K562 treated with DMSO at 1 percent for 48 hours (cell line): ENCODE measurements around the gene TMED6. TPM values are rescaled to one million over a fixed set of nuclear protein-coding genes. Genes with fewer than 3 reads are reported as not detected.

Experiments used
- total RNA-seq: library from RNA; unstranded; fragments of 300-600 nt; gene quantifications from 2 replicates; pipeline ENCODE4 v1.2.3, GENCODE V29; 2022; ENCODE audit warnings: low replicate concordance; ENCODE audit errors: extremely low read depth

Gene TMED6
- total RNA-seq, result not detected in 2 replicates

GRCh38 chr16:69351309-69352027 lies at the start of gene TMED6:
Gene TMED6, minus strand, starts transcription at chr16:69351786. Its CDS starts 33 bp downstream, at chr16:69351753.

GRCh38 chr16:69339289-69340094 lies 12.1 kb downstream of the TMED6 start, which contains the start of the genes COG8 and NIP7:
Gene COG8, minus strand, starts transcription at chr16:69339564. Its CDS starts 12 bp downstream, at chr16:69339552.
Gene NIP7, plus strand, starts transcription at chr16:69339772. Its CDS starts 58 bp downstream, at chr16:69339830.

GRCh38 chr16:69330286-69331109 lies 21.1 kb downstream of the TMED6 start, which contains the start of gene PDF:
Gene PDF, minus strand, starts transcription at chr16:69330588. Its CDS starts 18 bp downstream, at chr16:69330570.

GRCh38 chr16:69310653-69311532 lies 40.7 kb downstream of the TMED6 start, which contains the start of gene VPS4A:
Gene VPS4A, plus strand, starts transcription at chr16:69311350. Its CDS starts 162 bp downstream, at chr16:69311512.

Other genes with a start within 250 kb of the TMED6 start
- not detected in 2 replicates for gene HAS3, start 246.1 kb downstream of the TMED6 start, total RNA-seq
- gene CHTF8, start 219.2 kb downstream of the TMED6 start, total RNA-seq, result not detected in 2 replicates
- not detected in 2 replicates for gene UTP4, start 219.1 kb downstream of the TMED6 start, total RNA-seq
- not detected in 2 replicates for gene SNTB2, start 164.6 kb downstream of the TMED6 start, total RNA-seq
- gene VPS4A, start 40.4 kb downstream of the TMED6 start, total RNA-seq, result not detected in 2 replicates
- not detected in 2 replicates for gene PDF, start 21.2 kb downstream of the TMED6 start, total RNA-seq
- not detected in 2 replicates for gene COG8, start 12.2 kb downstream of the TMED6 start, total RNA-seq
- gene NIP7, start 12.0 kb downstream of the TMED6 start, total RNA-seq, result not detected in 2 replicates
- gene TERF2, start 34.2 kb upstream of the TMED6 start, total RNA-seq, result not detected in 2 replicates
- gene CYB5B, start 72.8 kb upstream of the TMED6 start, total RNA-seq, result not detected in 2 replicates
- gene NFAT5, start 214.2 kb upstream of the TMED6 start, total RNA-seq, result not detected in 2 replicates